Measurements from ENCODE around the gene DYNC2H1.

GRCh38 chr11:103147627-103148026 lies 38.4 kb downstream of the DYNC2H1 start:
- TF ChIP-seq, protein P1, sequence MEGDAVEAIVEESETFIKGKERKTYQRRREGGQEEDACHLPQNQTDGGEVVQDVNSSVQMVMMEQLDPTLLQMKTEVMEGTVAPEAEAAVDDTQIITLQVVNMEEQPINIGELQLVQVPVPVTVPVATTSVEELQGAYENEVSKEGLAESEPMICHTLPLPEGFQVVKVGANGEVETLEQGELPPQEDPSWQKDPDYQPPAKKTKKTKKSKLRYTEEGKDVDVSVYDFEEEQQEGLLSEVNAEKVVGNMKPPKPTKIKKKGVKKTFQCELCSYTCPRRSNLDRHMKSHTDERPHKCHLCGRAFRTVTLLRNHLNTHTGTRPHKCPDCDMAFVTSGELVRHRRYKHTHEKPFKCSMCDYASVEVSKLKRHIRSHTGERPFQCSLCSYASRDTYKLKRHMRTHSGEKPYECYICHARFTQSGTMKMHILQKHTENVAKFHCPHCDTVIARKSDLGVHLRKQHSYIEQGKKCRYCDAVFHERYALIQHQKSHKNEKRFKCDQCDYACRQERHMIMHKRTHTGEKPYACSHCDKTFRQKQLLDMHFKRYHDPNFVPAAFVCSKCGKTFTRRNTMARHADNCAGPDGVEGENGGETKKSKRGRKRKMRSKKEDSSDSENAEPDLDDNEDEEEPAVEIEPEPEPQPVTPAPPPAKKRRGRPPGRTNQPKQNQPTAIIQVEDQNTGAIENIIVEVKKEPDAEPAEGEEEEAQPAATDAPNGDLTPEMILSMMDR (conservative IDR thresholded peaks at IDR 0.05; ENCODE audit: low read depth, low read length) = no peak
- TF ChIP-seq EZH2 (IDR thresholded peaks at IDR 0.05; ENCODE audit: borderline replicate concordance, low read depth, low read length, poor library complexity, severe bottlenecking) = no peak

All from A673 (cell line).